Fibroblast of mammary gland (primary cell): ENCODE results near the gene HSPA12A.

Experiments
- DNase-seq: peaks from one replicate; pipeline ENCODE4 v3.0.0-alpha.2; 2010; ENCODE audit warnings: low read depth
- H3K4me3 ChIP-seq: 2 replicates; pipeline ENCODE4 v1.5.1; 2011; ENCODE audit warnings: low read depth, mild to moderate bottlenecking, low read length, moderate library complexity; ENCODE audit not compliant: control insufficient read depth
- CTCF ChIP-seq: conservative IDR thresholded peaks from 2 replicates; pipeline ENCODE4 v1.5.1; 2011; ENCODE audit warnings: low read depth, low read length, inconsistent platforms; ENCODE audit not compliant: control insufficient read depth, insufficient read depth

Gene HSPA12A

GRCh38 chr10:116744885-116745284 is 2.5 kb upstream of the HSPA12A start:
- no peak for DNase-seq
- no peak for TF ChIP-seq CTCF
- H3K4me3 ChIP-seq: no peak overlapping the region

GRCh38 chr10:116744163-116744753 is 1.9 kb upstream of the HSPA12A start:
- H3K4me3 ChIP-seq: no peak overlapping the region
- DNase-seq: no peak
- TF ChIP-seq CTCF: no peak

GRCh38 chr10:116743266-116744064 is 1.1 kb upstream of the HSPA12A start:
- H3K4me3 ChIP-seq: no peak overlapping the region
- TF ChIP-seq CTCF: no peak
- DNase-seq: no peak

GRCh38 chr10:116741391-116742351 is 695 bp downstream of the HSPA12A start:
- H3K4me3 ChIP-seq: peak overlapping the region; percentile 53
- no peak for TF ChIP-seq CTCF
- no peak for DNase-seq

- no peak for TF ChIP-seq CTCF
- DNase-seq: no peak
- peak overlapping the region; percentile 53 for H3K4me3 ChIP-seq
Measured at GRCh38 chr10:116740971-116741370, 1.4 kb downstream of the HSPA12A start.

GRCh38 chr10:116738339-116738738 is 4.0 kb downstream of the HSPA12A start:
- TF ChIP-seq CTCF: no peak
- DNase-seq: no peak
- no peak overlapping the region for H3K4me3 ChIP-seq
